ENCODE measurements around the gene TPP2. TPM values are rescaled to one million over a fixed set of nuclear protein-coding genes. Genes with fewer than 3 reads are reported as not detected.

Gene TPP2
- total RNA-seq, 1 experiment from 2014 or later = 54.4 TPM

DNA sequence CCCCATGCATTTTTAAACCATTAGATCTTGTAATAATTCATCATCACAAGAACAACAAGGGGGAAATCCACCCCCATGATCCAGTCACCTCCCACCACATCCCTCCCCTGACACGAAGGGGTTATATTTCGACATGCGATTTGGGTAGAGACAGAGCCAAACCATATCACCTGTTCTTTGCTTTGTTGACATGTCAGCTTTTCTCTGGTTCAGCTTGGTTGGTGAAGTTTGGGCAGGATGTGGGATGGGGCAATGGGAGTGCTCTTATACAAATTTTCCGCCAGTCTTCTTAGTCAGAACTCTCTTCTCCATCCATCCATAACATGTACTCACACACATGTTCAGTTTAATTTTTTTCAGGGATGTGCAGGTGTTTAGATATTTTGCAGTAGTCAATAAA lies 12.9 kb downstream of the TPP2 start:
- H3K27me3 ChIP-seq (replicated peaks; ENCODE audit: insufficient read depth, low read depth, low read length, poor library complexity) = no peaks in the 10 kb centered on the region
- intact Hi-C loops (cut with micrococcal nuclease; ENCODE audit: unreplicated experiment) = no loop called here
- H3K36me3 ChIP-seq (ENCODE audit: insufficient read depth, low read length, poor library complexity, severe bottlenecking) = peaks cover 26% of the 10 kb centered on the region
- no peaks in the 10 kb centered on the region for H3K9me3 ChIP-seq (ENCODE audit: low read depth, low read length, poor library complexity, severe bottlenecking)
- no peak overlapping the region for H3K4me3 ChIP-seq (ENCODE audit: low read depth, low read length, poor library complexity, severe bottlenecking)
- BruUV-seq (replicated peaks) = no TSS peak
- H3K4me1 ChIP-seq (ENCODE audit: insufficient read depth, low read length, poor library complexity, severe bottlenecking) = no peaks in the 10 kb centered on the region
- no peak for DNase-seq (ENCODE audit: low spot score)
- CTCF ChIA-PET = no interaction called here
- no peak for TF ChIP-seq EZH2 (IDR thresholded peaks at IDR 0.05; ENCODE audit: borderline replicate concordance, low read depth, low read length, poor library complexity, severe bottlenecking)
- TF ChIP-seq, protein P1, sequence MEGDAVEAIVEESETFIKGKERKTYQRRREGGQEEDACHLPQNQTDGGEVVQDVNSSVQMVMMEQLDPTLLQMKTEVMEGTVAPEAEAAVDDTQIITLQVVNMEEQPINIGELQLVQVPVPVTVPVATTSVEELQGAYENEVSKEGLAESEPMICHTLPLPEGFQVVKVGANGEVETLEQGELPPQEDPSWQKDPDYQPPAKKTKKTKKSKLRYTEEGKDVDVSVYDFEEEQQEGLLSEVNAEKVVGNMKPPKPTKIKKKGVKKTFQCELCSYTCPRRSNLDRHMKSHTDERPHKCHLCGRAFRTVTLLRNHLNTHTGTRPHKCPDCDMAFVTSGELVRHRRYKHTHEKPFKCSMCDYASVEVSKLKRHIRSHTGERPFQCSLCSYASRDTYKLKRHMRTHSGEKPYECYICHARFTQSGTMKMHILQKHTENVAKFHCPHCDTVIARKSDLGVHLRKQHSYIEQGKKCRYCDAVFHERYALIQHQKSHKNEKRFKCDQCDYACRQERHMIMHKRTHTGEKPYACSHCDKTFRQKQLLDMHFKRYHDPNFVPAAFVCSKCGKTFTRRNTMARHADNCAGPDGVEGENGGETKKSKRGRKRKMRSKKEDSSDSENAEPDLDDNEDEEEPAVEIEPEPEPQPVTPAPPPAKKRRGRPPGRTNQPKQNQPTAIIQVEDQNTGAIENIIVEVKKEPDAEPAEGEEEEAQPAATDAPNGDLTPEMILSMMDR (conservative IDR thresholded peaks at IDR 0.05; ENCODE audit: low read depth, low read length) = no peak
- H3K27ac ChIP-seq (ENCODE audit: low read depth, low read length, poor library complexity, severe bottlenecking) = no peak overlapping the region
- POLR2A ChIA-PET (ENCODE audit: low non-redundant PET) = no interaction called here

DNA sequence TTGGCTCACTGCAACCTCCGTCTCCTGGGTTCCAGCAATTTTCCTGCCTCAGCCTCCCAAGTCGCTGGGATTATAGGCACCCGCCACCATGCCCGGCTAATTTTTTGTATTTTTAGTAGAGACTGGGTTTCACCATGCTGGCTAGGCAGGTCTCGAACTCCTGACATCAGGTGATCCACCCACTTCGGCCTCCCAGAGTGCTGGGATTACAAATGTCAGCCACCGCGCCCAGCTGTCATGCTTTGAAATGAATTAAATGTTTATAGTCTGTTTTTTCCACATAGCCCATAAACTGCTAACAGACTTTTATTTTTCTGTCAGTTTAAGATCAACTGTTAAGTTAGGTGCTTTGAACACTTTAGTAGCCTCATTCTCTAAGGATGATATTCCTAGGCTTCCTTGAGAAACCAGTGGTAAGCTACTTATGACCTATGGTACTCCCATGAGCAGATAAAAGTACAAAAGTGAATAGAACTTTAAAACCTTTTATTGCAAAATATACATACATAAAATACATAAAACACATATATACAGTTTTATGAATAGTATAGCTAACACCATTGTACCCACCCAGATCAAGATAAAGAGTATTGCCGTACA lies 13.6 kb downstream of the TPP2 start:
- POLR2A ChIA-PET (ENCODE audit: low non-redundant PET) = interaction anchor here (0.5 kb wide), 1 partner anchor 312 kb away, joined by 7 read pairs; no protein-coding TSS in a partner anchor
- BruUV-seq (replicated peaks) = no TSS peak
- intact Hi-C loops (cut with micrococcal nuclease; ENCODE audit: unreplicated experiment) = no loop called here
- no peaks in the 10 kb centered on the region for H3K27me3 ChIP-seq (replicated peaks; ENCODE audit: insufficient read depth, low read depth, low read length, poor library complexity)
- H3K4me1 ChIP-seq (ENCODE audit: insufficient read depth, low read length, poor library complexity, severe bottlenecking) = no peaks in the 10 kb centered on the region
- TF ChIP-seq EZH2 (IDR thresholded peaks at IDR 0.05; ENCODE audit: borderline replicate concordance, low read depth, low read length, poor library complexity, severe bottlenecking) = no peak
- TF ChIP-seq, protein P1 (conservative IDR thresholded peaks at IDR 0.05; ENCODE audit: low read depth, low read length) = no peak
- no peaks in the 10 kb centered on the region for H3K9me3 ChIP-seq (ENCODE audit: low read depth, low read length, poor library complexity, severe bottlenecking)
- no peak overlapping the region for H3K4me3 ChIP-seq (ENCODE audit: low read depth, low read length, poor library complexity, severe bottlenecking)
- no peak overlapping the region for H3K27ac ChIP-seq (ENCODE audit: low read depth, low read length, poor library complexity, severe bottlenecking)
- CTCF ChIA-PET = no interaction called here
- DNase-seq (ENCODE audit: low spot score) = no peak
- H3K36me3 ChIP-seq (ENCODE audit: insufficient read depth, low read length, poor library complexity, severe bottlenecking) = peaks cover 23% of the 10 kb centered on the region

DNA sequence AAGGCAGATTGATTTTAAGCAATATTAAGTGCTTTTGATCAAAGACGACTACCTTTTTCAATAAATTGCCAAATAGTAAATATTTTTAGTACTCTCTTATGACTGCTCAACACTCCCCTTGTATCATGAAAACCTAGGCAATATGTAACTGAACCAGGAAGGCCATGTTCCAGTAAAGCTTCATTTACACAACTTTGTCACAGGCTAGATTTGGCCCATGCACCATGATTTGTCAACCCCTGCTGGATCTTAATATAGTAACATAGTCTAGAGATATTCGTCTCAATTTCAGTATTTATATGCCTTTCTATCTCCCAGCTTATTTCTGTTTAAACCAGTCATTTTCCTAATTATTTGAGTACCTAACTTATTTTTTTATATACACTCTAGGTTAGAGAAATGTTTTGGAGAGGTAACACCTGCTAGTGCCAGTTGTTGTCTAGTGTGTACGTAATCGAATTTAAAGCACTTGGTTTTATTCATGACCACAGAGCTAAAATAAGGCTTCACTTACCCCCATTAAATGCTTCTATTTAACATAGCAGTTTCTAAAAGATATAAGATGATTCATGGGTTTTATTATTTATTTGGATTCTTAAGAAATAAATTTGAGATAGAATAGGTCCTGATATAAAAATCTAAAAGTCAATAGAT lies 21.0 kb downstream of the TPP2 start:
- intact Hi-C loops (cut with micrococcal nuclease; ENCODE audit: unreplicated experiment) = no loop called here
- no peaks in the 10 kb centered on the region for H3K4me1 ChIP-seq (ENCODE audit: insufficient read depth, low read length, poor library complexity, severe bottlenecking)
- POLR2A ChIA-PET (ENCODE audit: low non-redundant PET) = no interaction called here
- CTCF ChIA-PET = no interaction called here
- TF ChIP-seq EZH2 (IDR thresholded peaks at IDR 0.05; ENCODE audit: borderline replicate concordance, low read depth, low read length, poor library complexity, severe bottlenecking) = no peak
- TF ChIP-seq, protein P1 (conservative IDR thresholded peaks at IDR 0.05; ENCODE audit: low read depth, low read length) = no peak
- H3K9me3 ChIP-seq (ENCODE audit: low read depth, low read length, poor library complexity, severe bottlenecking) = no peaks in the 10 kb centered on the region
- H3K27me3 ChIP-seq (replicated peaks; ENCODE audit: insufficient read depth, low read depth, low read length, poor library complexity) = no peaks in the 10 kb centered on the region
- BruUV-seq (replicated peaks) = no TSS peak
- H3K36me3 ChIP-seq (ENCODE audit: insufficient read depth, low read length, poor library complexity, severe bottlenecking) = peaks cover 58% of the 10 kb centered on the region
- no peak overlapping the region for H3K27ac ChIP-seq (ENCODE audit: low read depth, low read length, poor library complexity, severe bottlenecking)
- no peak overlapping the region for H3K4me3 ChIP-seq (ENCODE audit: low read depth, low read length, poor library complexity, severe bottlenecking)
- no peak for DNase-seq (ENCODE audit: low spot score)

All from A673 (cell line).